PFSK-1 (cell line): Measurements from ENCODE around the gene HABP2.

ENCODE experiments used
- FOXP2 ChIP-seq: optimal IDR thresholded peaks from 2 replicates; pipeline ENCODE3; 2011; ENCODE audit warnings: borderline replicate concordance, control low read depth, inconsistent platforms; ENCODE audit not compliant: insufficient read depth; ENCODE audit errors: extremely low read length, extremely low read depth
- POLR2AphosphoS5 ChIP-seq: IDR thresholded peaks from 2 replicates; pipeline ENCODE4 v1.6.1; 2012; ENCODE audit warnings: low read depth, mild to moderate bottlenecking, control low read depth, low read length, moderate library complexity
- SIN3A ChIP-seq: IDR thresholded peaks from 2 replicates; pipeline ENCODE4 v1.6.1; 2012; ENCODE audit warnings: mild to moderate bottlenecking, low read length, moderate library complexity, borderline replicate concordance; ENCODE audit not compliant: insufficient read depth
- TAF1 ChIP-seq: IDR thresholded peaks from 2 replicates; pipeline ENCODE4 v1.6.1; 2012; ENCODE audit warnings: low read length, control low read depth, borderline replicate concordance; ENCODE audit not compliant: insufficient read depth
- TF ChIP-seq, protein P1 (sequence below), 2 experiments: IDR thresholded peaks; 2 replicates each; pipeline versions ENCODE4 v1.6.1 to v1.8.0; 2011 to 2012; ENCODE audit warnings: low read depth in 2 of 2, low read length in 2 of 2, control low read depth in 1 of 2, inconsistent platforms in 1 of 2, mild to moderate bottlenecking in 1 of 2, moderate library complexity in 1 of 2; ENCODE audit not compliant: insufficient read depth in 1 of 2

DNA sequence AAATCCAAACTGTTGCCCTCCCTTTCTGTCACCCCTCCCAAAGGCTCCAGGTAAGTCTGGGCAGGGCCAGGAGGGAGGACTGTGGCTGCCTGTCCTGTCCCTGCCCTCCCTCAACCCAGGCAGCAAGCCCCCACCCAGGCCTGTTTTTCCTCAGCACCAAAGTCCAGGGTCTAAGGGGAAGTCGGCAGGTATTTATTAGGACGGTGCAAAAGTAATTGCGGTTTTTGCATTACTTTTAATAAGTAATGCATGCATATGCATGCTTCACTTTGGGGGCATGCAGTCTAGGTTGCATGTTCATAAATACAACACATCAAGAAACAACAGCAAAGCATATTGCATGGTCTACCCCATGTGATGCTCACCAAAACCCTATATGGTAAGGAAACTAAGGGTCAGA is 15.2 kb upstream of the HABP2 start:
- no peak for TF ChIP-seq POLR2AphosphoS5
- TF ChIP-seq, protein P1, sequence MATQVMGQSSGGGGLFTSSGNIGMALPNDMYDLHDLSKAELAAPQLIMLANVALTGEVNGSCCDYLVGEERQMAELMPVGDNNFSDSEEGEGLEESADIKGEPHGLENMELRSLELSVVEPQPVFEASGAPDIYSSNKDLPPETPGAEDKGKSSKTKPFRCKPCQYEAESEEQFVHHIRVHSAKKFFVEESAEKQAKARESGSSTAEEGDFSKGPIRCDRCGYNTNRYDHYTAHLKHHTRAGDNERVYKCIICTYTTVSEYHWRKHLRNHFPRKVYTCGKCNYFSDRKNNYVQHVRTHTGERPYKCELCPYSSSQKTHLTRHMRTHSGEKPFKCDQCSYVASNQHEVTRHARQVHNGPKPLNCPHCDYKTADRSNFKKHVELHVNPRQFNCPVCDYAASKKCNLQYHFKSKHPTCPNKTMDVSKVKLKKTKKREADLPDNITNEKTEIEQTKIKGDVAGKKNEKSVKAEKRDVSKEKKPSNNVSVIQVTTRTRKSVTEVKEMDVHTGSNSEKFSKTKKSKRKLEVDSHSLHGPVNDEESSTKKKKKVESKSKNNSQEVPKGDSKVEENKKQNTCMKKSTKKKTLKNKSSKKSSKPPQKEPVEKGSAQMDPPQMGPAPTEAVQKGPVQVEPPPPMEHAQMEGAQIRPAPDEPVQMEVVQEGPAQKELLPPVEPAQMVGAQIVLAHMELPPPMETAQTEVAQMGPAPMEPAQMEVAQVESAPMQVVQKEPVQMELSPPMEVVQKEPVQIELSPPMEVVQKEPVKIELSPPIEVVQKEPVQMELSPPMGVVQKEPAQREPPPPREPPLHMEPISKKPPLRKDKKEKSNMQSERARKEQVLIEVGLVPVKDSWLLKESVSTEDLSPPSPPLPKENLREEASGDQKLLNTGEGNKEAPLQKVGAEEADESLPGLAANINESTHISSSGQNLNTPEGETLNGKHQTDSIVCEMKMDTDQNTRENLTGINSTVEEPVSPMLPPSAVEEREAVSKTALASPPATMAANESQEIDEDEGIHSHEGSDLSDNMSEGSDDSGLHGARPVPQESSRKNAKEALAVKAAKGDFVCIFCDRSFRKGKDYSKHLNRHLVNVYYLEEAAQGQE (IDR thresholded peaks at IDR 0.05; ENCODE audit: insufficient read depth in 1 of 2, low read depth in 2 of 2, low read length in 2 of 2), result no peak
- no peak for TF ChIP-seq TAF1
- TF ChIP-seq FOXP2, result no peak
- TF ChIP-seq SIN3A, result no peak
